Prostate gland (tissue), 2 donors: ENCODE data around the gene FHIT.

Source experiments
- CTCF ChIP-seq, 4 experiments: fragments of 200-600 bp in 2 of 4; fragments of 450-650 bp in 2 of 4; sonication (generic) in 2 of 4; IDR thresholded peaks; 1 replicate in 3 of 4; 2 replicates in 1 of 4; pipeline ENCODE4 v1.5.1; 2016 to 2019; ENCODE audit warnings: antibody characterized with exemption in 4 of 4, mild to moderate bottlenecking in 2 of 4, moderate library complexity in 2 of 4
- POLR2A ChIP-seq: fragments of 450-650 bp; IDR thresholded peaks from one replicate; pipeline ENCODE4 v1.6.1; 2016; ENCODE audit warnings: antibody characterized with exemption, mild to moderate bottlenecking

DNA sequence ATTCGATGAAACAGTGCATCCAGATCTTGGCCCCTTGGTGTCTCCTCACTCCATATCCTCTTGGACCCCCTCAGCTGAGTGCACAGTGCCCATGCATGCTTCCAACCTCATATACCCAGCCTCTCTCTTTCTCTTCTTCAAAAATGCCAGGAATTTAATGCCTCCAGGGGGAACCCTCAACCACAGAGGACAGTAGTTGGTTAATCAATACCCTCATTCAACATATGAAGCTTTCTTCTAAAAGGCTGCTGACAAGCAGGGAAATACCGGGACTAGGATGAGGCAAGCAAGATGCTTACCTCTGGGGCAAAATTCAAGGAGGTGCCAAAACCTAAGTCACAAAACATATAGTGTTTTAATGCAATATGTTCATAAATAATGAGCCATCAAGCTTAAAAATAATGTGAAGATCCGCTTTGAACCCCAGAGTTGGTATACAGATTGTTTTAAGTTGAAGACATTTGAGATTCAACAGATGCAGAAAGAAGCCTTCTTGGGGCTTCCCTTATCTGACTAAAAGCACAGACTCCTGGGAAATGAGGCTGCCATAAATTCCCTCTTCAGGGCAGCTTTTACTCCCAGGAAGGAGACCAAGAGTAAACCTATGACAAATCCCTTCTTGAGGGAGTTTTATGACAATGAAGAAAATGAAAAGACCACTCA lies 48.2 kb upstream of the FHIT start:
- TF ChIP-seq POLR2A (no peak), CTCF (IDR thresholded peaks at IDR 0.05) (no peak)
